Adrenal gland (tissue), 19 donors: ENCODE data around the gene CENPE. TPM values are rescaled to one million over a fixed set of nuclear protein-coding genes. Genes with fewer than 3 reads are reported as not detected.
"Not testable (repeated sequence)": the region's sequence is repeated elsewhere in the genome, so short reads cannot be mapped to it uniquely, and the experiment has no call there.

Experiments used
- DNase-seq, 7 donors: peaks; one replicate each; pipeline ENCODE4 v3.0.0-alpha.2; 2019 to 2020
- H3K27ac ChIP-seq, 5 donors: fragments of 200-600 bp; sonication (generic) in 4 of 5; 1 replicate in 3 of 5; 2 replicates in 2 of 5; pipeline versions ENCODE4 v1.5.1 to v1.8.0; 2016 to 2020; ENCODE audit warnings: mild to moderate bottlenecking in 1 of 5
- H3K27me3 ChIP-seq: fragments of 200-600 bp; 2 replicates; pipeline ENCODE4 v1.8.0; 2021
- H3K36me3 ChIP-seq, 2 donors: fragments of 200-600 bp; replicated peaks in 1 of 2; 1 replicate in 1 of 2; 2 replicates in 1 of 2; pipeline versions ENCODE4 v1.5.1 to v1.8.0; 2018 to 2022
- H3K4me1 ChIP-seq, 2 donors: fragments of 200-600 bp; replicated peaks in 1 of 2; 1 replicate in 1 of 2; 2 replicates in 1 of 2; pipeline versions ENCODE4 v1.5.1 to v1.8.0; 2018 to 2021
- H3K4me3 ChIP-seq, 4 donors: fragments of 200-600 bp; sonication (generic) in 3 of 4; one replicate each; pipeline ENCODE4 v1.5.1; 2016 to 2018
- H3K9me3 ChIP-seq, 3 donors: fragments of 200-600 bp; sonication (generic) in 1 of 3; replicated peaks in 1 of 3; 1 replicate in 2 of 3; 2 replicates in 1 of 3; pipeline versions ENCODE4 v1.5.1 to v1.8.0; 2016 to 2021
- CTCF ChIP-seq, 6 experiments: fragments of 450-650 bp in 4 of 6; fragments of 200-600 bp in 2 of 6; sonication (generic) in 1 of 6; IDR thresholded peaks; 1 replicate in 5 of 6; 2 replicates in 1 of 6; pipeline versions ENCODE4 v1.5.1 to v1.8.0; 2016 to 2021; ENCODE audit warnings: antibody characterized with exemption in 6 of 6, mild to moderate bottlenecking in 2 of 6, moderate library complexity in 1 of 6
- POLR2A ChIP-seq, 2 donors: fragments of 450-650 bp; IDR thresholded peaks; one replicate each; pipeline ENCODE4 v1.6.1; 2017; ENCODE audit warnings: antibody characterized with exemption in 2 of 2, mild to moderate bottlenecking in 2 of 2, moderate library complexity in 1 of 2
- WGBS, 4 donors: extraction: QIAGEN DNeasy Blood & Tissue Kit in 2 of 4; methylation state at CpG; one replicate each; pipeline versions ENCODE4 v1.1.5 to v1.1.7; 2013 to 2017; 5-methylcytosine and 5-hydroxymethylcytosine counted together
- intact Hi-C, 2 donors: fragments of 100-400 bp; cut with DNase I; formaldehyde crosslinking; loops; one replicate each; pipeline versions ENCODE4 v1.14.1 to v1.15.0; 2022 to 2023
- long read RNA-seq, 10 donors: library from polyadenylated mRNA in 3 of 10; unstranded in 2 of 10; stranded (forward) in 1 of 10; transcript quantifications; one replicate each; pipeline ENCODE4 v2.0.0 and lab custom pipeline, GENCODE V29; 2021 to 2026
- polyA plus RNA-seq, 3 donors: library from polyadenylated mRNA; stranded (reverse); fragments of 200-250 nt in 2 of 3; fragments of 350-450 nt in 1 of 3; fragmentation: Illumina TruSeq in 1 of 3; extraction: RNeasy Lipid Tissue Mini Kit (QIAGEN cat#74804) in 1 of 3; gene quantifications; one replicate each; pipeline ENCODE4 v1.2.3, GENCODE V29; 2013 to 2014
- total RNA-seq, 9 donors: library from RNA; depleted of rRNA in 4 of 9; stranded (reverse); fragments of >200 nt in 4 of 9; fragments of 120-200 nt in 1 of 9; fragmentation: NEBNext Ultra II Directional in 1 of 9; extraction: Animal tissue kit (Norgen Biotek cat#: 25700) in 1 of 9; gene quantifications; one replicate each; pipeline versions ENCODE4 v1.1.0 to v1.2.4, GENCODE V29; 2013 to 2023
- donor health status: healthy with polysubstance abuse.
- donor health status: Bipolar disorder and iron deficiency.
- donor health status: DM: yes; HTN: yes; CAD: no.
- donor health status: DM: no; HTN: no; CAD: no.
- donor health status: DM: no; HTN: no; CAD: no.
- donor health status: DM: yes; HTN: yes; CAD: no.

The CENPE gene
- total RNA-seq (1 to 10 TPM in 4 of 9 donors, under 1 TPM in 5; 0.28 to 5.7 (median 0.98) TPM), polyA plus RNA-seq (under 1 TPM; 0.17 to 0.86 (median 0.32) TPM)
- long read RNA-seq, donor 1: 0 reads
- long read RNA-seq, donor 2: 0 reads
- long read RNA-seq, donor 3: 0 reads
- long read RNA-seq, donor 4, partial matches to known transcripts: 1 of 2 reads
- long read RNA-seq, donor 4, other reads (novel, unspliced or antisense): 1 of 2 reads
- long read RNA-seq, donor 5: 0 reads
- long read RNA-seq, donor 6: 0 reads
- long read RNA-seq, donor 7: 0 reads
- long read RNA-seq, donor 8: 0 reads
- long read RNA-seq, donor 9: 0 reads
- long read RNA-seq, donor 10: 0 reads

GRCh38 chr4:103198111-103198765, at the start of gene CENPE:
Gene CENPE (minus strand): TSS chr4:103198343. CDS start chr4:103198319, 24 bp downstream.
- Histone ChIP-seq H3K36me3 (no peaks in the 10 kb centered on the region), H3K27ac (peak within 1 kb of the TSS in 3 of 5 donors; percentile 22 to 73 (median 69)), H3K4me1 (peaks cover 5 to 8% of the 10 kb centered on the region in 2 donors), H3K27me3 (no peaks in the 10 kb centered on the region), H3K4me3 (peak within 1 kb of the TSS; percentile 39 to 61 (median 49)), H3K9me3 (no peaks in the 10 kb centered on the region)
- peak; percentile 81 to 93 (median 90) for DNase-seq
- WGBS, 4 donors: 0 to 5% (median 1%) methylated on average over 4 to 44 of the region's 44 CpGs
- intact Hi-C loops: no loop called here
- TF ChIP-seq POLR2A (IDR thresholded peaks at IDR 0.05) (peak in 1 of 2 donors; percentile 8), CTCF (IDR thresholded peaks at IDR 0.05) (peak in 1 of 6 experiments; percentile 10)

GRCh38 chr4:103244251-103244650, 46.1 kb upstream of the CENPE start:
- intact Hi-C loops: no loop called here
- Histone ChIP-seq H3K27ac (no peak overlapping the region), H3K36me3 (no peaks in the 10 kb centered on the region), H3K4me1 (no peaks in the 10 kb centered on the region), H3K9me3 (no peaks in the 10 kb centered on the region), H3K27me3 (no peaks in the 10 kb centered on the region), H3K4me3 (no peak overlapping the region)
- WGBS, 4 donors: 42 to 60% (median 45%) methylated on average over 1 of the region's 1 CpG
- no peak for DNase-seq
- TF ChIP-seq POLR2A (IDR thresholded peaks at IDR 0.05) (no peak), CTCF (IDR thresholded peaks at IDR 0.05) (no peak)

GRCh38 chr4:103230938-103231337, 32.8 kb upstream of the CENPE start:
- WGBS, 4 donors: 62 to 73% (median 66%) methylated on average over 3 of the region's 3 CpGs
- H3K27me3 ChIP-seq, DNase-seq, H3K36me3 ChIP-seq, H3K4me1 ChIP-seq, H3K27ac ChIP-seq, H3K4me3 ChIP-seq, H3K9me3 ChIP-seq, intact Hi-C loops: not testable (repeated sequence)

GRCh38 chr4:103223556-103223955, 25.4 kb upstream of the CENPE start:
- 63 to 66% (median 66%) methylated on average over 4 of the region's 4 CpGs for WGBS, 4 donors
- H3K4me3 ChIP-seq, H3K27ac ChIP-seq, DNase-seq, intact Hi-C loops, H3K27me3 ChIP-seq, H3K36me3 ChIP-seq, H3K4me1 ChIP-seq, H3K9me3 ChIP-seq: not testable (repeated sequence)

GRCh38 chr4:103207673-103208072, 9.5 kb upstream of the CENPE start:
- Histone ChIP-seq H3K4me3 (no peak overlapping the region), H3K36me3 (no peaks in the 10 kb centered on the region), H3K9me3 (no peaks in the 10 kb centered on the region), H3K4me1 (no peaks in the 10 kb centered on the region), H3K27me3 (no peaks in the 10 kb centered on the region), H3K27ac (no peak overlapping the region)
- intact Hi-C loops: no loop called here
- TF ChIP-seq POLR2A (IDR thresholded peaks at IDR 0.05): no peak
- no peak for TF ChIP-seq CTCF (IDR thresholded peaks at IDR 0.05)
- no peak for DNase-seq
- 58 to 72% (median 66%) methylated on average over 5 of the region's 5 CpGs for WGBS, 4 donors
